T follicular helper cell (primary cell): Measurements from ENCODE around the gene UTP4.
"Not testable (repeated sequence)": the region's sequence is repeated elsewhere in the genome, so short reads cannot be mapped to it uniquely, and the experiment has no call there.

Experiments used
- DNase-seq: peaks from one replicate; pipeline ENCODE4 v3.0.0-alpha.2; 2020; ENCODE audit warnings: low read depth

UTP4 gene

DNA sequence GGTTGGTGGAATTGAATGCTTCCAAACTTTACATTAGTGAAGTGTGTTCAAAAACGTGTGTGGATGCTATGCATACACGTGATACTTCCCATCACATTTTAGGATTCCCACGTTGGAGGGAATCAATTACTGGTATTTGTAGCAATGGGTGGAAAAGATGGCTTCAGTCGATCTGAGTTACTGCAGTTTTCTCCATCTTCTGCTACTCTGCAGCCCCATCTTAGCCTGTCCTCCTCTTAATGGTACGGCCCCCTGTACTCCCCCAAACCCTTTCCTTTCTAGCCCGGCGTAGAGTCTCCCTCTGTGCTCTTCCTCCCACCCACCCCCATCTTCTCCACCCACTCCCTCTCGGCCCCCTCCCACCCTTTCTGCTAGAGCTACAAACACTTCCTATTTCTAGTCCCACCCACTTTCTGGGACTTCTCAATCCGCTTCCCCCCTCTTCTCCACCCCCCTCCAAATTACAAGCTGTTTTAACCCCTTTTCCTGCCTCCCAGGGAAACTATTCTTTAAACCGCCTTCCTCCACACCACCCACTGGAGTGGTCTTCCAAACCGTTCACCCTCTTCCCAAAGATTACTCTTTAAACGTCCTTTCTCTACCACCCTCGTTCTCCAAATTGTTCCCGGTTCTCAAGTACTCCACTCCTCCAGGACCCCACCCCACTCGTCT, 1.1 kb upstream of the UTP4 start:
- no peak for DNase-seq

DNA sequence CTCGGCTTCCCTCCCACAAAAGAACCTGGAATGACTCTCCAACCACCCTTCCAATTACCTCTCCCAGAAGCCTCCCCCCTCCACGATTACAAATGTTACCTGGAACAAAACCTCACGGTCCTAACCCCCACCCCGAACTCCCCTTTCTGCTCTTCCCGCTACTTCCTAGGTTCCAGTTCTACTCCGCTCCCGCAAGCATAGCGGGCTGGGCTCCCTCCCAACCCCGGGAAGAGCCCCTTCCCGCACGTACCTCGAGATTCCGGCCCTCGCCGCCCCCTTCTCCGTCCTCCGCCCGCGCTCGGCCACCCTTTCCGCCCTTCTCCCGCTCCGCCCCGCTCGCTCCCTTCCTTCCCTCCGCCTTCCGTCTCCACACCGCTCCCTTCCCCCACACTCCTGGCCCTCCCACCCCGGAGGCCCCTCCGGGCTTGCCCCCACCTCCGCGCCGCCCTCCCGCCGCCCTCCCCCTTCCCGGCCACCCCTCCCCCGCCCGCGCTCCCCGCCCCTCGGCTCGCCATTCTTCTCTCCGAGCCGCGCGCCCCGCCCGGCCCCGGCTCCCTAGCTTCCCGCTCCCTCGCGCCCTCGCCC, 518 bp upstream of the UTP4 start:
- DNase-seq: peak; percentile 61

DNA sequence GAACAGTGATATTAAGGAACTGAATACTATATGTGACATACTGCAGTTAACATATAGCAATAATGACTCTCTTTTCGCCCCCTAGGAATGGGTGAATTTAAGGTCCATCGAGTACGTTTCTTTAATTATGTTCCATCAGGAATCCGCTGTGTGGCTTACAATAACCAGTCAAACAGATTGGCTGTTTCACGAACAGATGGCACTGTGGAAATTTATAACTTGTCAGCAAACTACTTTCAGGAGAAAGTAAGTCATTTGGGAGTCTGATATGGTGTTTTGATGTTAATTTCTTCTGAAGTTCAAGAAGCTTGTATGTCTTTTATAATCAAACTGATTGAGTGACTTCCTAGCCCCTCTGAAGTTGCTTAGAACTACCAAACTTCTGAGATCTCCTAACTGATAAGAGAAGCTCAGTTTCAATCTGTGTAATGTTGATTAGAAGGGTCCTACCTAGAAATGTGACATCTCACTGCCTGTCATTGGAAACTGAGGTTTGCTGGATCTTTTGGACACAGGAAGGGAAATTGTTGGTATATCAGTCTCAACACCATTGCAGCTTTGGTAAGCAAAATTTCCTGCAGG, 1.0 kb downstream of the UTP4 start:
- DNase-seq: no peak

DNA sequence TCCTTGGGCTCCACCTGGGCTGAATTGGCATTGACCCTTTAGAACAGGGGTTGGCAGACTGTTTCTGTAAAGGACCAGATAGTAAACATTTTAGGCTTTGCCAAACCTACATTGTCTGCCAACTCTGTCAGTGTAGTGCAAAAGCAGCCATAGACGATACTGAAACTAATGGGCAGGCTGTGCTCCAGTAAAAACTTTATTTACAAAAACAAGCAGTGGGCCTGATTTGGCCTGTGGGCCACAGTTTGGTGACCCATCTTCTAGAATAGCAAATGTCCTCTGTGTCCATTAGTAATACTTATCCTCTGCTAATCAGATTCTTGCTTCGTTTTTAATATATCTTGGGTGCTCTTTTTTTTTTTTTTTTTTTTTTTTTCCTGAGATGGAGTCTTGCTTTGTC, 6.2 kb downstream of the UTP4 start:
- no peak for DNase-seq

DNA sequence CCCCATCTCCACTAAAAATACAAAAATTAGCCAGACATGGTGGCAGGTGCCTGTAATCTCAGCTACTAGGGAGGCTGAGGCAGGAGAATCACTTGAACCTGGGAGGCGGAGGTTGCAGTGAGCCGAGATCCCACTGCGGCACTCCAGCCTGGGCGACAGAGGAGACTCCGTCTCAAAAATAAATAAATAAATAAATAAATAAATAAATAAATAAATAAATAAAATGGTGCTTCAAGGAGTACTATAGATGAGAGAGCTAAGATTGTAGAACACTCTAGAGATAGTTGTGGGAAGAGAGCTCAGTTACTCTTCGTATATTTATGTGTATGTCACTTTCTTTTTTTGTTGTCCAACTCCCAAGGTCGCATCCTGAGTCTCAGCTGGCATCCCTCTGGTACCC, 7.0 kb downstream of the UTP4 start:
- not testable (repeated sequence) for DNase-seq

DNA sequence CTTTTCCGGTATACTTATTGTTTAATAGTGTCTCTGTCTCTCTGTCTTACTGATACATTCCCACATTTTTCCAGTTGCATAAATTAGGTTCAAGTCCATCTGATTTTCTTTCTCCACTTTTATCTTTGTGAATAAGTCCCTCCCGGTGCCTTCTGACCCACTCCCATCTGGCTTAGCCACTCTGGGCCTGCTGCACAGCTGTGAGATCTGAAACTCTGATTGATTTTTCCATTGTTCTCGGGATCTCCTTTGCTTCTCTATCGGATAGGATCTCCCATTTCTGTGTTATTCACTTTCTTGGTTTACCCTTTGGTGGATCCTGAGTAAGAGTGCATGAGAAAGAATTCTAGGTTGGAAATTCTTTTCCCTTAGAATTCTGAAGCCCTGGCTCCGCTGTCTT, 8.6 kb downstream of the UTP4 start:
- DNase-seq: no peak

DNA sequence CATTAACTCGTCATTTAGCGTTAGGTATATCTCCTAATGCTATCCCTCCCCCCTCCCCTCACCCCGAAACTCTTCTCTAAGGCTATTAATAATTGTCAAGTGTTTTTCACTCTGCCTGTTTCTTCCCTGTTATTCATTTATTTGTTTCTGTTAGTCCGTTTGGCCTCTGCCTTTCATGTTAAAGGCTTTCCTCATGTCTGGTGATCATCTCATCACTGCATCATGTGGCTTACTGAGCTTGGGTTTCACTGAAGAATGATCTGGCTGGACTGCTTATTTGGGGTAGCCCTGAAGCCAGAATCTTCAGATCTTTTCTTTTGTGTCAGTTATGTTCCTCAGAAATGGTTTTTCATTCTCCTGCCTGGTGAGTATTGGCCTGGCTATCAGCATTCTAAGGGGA, 9.5 kb downstream of the UTP4 start:
- DNase-seq: no peak

DNA sequence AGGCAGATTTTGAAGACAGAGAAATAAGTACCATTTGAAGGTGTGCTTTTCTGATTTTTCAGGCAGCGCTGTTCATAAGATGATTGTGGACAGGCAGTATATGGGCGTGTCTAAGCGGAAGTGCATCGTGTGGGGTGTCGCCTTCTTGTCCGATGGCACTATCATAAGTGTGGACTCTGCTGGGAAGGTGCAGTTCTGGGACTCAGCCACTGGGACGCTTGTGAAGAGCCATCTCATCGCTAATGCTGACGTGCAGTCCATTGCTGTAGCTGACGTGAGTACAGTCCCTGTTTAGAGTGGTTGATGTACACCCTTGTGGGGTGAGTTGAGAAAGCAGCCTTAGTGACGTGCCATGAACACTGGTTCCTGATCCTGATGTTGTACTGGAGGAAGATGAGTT, 10.7 kb downstream of the UTP4 start:
- DNase-seq: no peak

DNA sequence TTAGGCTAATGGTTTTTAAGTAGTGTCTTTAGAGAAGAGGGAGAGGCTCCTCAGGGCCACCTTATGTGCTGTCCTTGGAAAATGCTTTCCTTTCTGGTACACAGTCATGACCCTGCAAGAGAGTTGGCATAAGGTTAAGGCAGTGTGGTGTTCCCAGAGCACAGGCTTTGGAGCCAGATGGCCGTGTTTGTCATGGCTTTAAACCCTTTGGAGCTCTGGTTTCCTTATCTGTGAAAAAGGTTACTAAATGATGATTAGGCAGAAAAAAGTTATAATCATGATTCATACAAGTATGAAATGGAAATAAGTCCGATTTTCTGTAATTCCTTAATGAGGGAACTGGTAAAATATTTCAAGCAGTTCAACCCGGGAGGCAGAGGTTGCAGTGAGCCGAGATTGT, 13.2 kb downstream of the UTP4 start:
- no peak for DNase-seq

DNA sequence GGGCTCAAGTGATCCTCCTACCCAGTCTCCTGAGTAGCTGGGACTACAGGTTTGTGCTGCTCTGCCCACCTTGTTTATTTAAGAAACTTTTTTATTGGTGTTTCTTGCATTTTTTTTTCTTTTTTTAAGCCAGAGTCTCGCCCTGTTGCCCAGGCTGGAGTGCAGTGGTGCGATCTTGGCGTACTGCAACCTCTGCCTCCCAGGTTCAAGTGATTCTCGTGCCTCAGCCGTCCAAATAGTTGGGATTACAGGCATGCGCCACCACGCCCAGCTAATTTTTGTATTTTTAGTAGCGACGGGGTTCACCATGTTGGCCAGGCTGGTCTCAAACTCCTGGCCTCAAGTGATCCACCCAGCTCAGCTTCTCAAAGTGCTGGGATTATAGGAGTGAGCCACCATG, 17.2 kb downstream of the UTP4 start:
- not testable (repeated sequence) for DNase-seq

DNA sequence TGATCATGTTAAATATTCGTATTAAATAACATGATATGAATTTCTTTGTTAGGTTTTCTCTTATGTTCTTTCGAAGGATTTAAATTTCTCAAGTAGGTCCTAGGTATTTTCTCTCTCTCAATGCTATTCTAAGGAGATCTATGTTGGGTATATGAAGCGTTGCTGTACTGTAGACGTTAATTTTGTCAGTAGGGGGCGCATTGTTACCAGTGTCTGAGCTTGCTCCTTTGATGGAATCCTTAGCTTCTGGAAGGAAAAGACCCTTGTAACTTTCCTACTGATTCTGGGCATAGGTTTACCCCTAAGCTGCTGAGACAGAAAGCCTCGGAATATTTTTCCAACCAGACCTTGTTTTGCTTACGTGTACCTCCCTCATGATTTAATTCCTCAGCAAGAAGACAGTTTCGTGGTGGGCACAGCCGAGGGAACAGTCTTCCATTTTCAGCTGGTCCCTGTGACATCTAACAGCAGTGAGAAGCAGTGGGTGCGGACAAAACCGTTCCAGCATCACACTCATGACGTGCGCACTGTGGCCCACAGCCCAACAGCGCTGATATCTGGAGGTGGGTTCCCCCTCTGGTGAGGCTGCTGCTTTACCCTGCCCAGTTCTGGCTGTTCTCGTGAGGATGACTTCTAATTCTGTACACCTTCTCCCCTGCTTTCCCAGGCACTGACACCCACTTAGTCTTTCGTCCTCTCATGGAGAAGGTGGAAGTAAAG, 17.9 kb downstream of the UTP4 start:
- peak; percentile 35 for DNase-seq

DNA sequence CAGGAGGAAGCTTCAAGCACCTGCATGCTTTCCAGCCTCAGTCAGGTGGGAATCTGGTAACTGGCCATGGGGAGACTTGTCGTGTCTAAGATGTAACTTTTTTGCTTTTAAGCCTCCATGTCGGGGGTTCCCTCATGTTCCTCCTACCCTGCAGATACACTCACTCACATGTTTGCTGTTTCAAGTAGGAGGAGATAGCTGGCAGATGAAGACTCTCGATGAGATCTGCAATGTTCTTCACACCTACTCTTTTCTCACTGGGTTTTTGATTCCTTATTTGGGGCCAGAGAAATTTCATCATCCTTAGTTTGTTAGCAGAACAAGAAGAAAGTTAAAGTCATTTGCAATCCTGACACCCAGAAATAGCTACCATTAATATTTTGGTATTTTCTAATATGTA, 24.7 kb downstream of the UTP4 start:
- no peak for DNase-seq

DNA sequence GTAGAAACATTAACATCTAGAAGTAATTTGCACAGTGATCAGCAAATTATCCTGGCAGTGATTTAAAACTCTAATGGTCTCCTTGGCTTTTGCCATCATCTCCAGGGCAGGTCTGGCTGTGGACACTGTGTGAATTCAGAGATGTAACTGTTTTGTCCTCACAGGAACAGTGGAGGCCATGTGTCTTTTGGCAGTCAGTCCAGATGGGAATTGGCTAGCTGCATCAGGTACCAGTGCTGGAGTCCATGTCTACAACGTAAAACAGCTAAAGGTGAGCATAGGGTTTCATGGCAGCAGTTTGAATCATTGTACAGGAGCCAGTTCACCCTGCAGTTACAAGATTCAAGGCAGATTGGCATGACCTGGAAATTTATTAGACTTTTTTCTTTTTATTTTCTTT, 27.7 kb downstream of the UTP4 start:
- no peak for DNase-seq

DNA sequence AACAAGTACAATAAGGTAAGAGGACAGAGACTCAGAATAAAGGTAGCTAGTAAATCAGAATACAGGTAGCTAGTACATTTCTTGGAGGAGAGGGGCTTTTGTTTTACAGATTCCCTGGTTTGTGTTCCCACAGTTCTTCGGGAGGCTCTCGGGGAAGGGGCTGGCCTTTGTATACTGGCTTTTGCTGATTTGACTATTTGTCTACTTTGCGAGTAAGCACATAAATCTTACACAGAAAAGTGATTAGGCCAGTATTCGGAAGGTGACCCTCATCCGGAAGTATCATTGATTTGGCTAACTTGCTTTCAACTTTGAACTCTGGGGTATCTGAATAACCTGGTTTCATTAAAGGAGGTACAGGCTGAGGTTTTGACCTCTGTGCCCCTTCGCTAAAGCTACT, 33.1 kb downstream of the UTP4 start:
- DNase-seq: no peak

DNA sequence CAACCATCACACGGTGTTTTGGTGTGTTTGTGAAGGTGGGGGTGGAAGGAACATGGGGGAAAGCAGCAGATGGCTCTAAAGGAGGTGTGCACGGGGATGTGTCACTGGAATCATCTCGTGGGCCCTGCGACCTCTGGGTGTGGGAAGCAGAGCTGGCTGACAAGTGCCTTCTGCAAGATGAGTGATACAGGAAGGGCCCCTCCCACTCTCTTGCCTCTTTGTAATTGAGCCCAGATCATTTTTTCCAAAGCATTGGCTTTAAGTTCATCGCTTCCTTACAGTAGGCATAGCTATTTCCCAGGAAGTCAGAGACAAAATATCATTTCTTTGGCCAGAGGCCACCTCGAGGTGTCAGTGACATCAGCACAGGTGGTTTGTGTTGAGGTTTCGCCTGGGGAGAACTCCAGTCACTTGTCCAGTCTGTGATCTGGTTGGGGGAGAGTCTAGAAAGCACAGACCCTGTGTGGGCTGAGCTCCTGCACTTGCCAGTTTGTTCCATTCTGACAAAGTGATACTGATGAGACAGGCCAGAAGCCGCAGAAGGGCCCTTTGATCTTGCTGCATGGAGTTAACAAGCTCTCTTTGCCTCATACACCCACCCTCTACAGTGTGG, 33.9 kb downstream of the UTP4 start:
- no peak for DNase-seq

DNA sequence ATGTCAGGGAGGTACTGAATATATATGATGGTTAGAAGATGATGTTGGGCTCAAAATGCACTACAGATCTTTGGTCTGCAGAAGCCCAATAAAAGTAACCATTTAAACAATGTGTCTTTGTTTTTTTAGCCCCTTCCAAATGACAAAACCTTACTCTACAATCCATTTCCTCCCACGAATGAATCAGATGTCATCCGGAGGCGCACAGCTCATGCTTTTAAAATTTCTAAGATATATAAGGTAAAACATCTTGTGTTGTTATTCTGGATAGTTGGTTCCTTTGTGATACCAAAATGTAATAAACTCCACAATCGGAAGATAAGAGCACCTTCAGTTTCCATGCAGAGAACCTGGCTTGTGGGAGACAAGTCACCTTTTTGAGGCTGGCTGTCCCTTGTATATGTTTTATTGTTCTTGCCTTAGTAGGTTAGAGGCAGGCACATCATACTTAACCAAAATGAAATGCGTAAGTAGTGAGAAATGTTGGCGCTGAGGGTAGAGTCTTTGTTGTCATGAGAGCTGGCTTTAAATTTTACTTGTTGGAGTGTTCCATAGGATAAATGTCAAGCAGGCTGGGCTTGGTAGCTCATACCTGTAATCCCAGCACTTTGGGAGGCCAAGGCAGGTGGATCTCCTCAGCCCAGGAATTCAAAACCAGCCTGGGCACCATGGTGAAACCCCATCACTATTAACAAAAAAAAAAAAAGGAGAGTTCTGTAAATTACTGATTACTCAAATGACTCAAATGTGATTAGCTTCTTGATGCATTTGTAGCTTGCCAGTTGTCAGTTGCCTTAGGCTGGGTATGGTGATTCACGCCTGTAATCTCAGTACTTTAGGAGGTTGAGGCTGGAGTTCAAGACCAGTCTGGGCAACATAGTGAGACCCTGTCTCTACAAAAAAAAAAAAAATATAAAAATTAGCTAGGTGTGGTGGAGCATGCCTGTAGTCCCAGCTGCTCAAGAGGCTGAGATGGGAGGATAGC, 34.8 kb downstream of the UTP4 start:
- no peak for DNase-seq

DNA sequence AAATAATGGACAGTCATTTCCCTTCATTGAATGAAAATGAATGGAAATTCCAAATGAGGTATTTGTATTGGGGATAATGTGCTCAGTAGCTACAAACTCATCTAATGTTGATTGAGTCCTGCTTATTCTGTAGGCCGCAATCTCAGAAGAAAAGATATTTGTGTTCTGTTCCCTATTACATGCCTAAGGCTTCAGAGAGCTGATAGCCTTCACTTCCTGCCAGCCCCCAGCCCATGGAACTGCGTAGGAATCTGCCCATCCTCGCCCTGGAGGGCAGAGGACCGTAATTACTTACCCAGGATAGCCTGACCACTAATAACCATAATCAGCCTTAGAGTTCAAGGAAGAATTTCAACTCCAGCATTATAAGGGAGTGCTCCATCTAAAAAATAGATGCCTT, 36.6 kb downstream of the UTP4 start:
- DNase-seq: no peak

DNA sequence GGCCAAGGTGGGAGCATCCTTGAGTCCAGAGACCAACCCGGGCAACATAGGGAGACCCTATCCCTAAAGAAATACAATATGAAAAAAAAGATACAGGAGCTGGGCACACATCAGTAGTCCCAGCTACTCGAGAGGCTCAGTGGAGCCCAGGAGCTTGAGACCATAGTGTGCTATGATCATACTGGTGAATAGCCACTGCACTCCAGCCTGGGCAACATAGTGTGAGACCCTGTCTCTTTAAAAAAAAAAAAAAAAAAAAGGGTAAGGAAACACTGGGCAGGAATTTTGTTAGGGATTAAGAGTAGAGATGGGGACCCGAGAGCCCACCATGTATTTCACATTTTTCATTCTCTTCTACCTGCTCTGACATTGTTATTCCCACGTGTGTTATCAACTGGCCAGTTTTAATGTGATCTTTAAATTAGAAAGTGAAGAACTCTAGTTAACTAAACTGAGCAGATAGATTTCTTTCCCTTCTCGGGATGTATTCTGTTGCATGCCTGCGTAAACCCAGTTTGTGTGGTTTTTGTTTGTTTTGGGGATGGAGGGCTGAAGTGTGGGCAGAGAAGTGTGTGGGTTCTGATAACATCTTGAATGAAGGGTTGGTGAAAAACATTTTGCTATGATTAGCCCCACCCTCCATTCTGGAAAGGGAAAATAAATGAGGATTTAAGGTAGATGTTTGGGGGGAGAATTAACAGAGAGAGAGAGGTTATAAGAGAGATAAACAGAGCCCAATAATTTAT, 37.3 kb downstream of the UTP4 start:
- DNase-seq: no peak

DNA sequence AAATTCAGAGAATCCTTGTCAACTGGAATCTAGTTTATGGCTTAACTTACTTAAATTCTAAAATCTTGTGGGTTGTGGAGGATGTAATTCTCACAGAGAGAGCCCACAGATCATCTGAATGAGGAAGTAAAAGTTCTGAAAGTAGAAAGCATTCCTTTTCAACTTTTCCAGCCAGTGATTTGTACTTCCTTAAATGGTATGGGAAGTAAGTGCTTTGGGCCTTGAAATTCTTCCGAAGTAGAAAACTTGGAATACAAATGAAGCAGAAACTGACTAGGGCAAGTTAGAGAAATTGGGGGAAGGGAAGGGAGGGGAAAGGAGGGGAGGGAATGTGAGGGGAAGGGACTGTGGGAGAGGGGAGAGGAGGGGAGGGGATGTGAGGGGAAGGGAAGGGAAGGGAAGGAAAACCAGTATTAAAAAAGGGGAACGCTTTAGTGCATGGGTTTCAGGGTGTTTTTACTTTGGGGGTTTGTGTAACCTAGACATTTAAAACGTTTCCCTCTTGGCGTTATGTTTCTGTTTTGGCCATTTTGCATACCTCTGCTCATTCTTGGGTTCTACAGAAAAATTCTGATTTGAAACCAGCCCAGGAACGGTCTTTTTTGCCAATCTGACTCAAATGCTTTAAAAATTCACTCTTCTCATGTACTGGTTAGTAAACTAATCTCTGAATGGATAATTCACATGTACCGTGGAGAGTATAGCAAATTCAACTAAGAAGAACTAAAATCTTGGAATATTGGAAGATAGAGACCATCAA, 39.1 kb downstream of the UTP4 start:
- no peak for DNase-seq
